Neural crest cell (in vitro differentiated cells): ENCODE results near the gene GTPBP2. TPM values are rescaled to one million over a fixed set of nuclear protein-coding genes. Genes with fewer than 3 reads are reported as not detected.

Experiments used
- DNase-seq: peaks from one replicate; pipeline ENCODE4 v3.0.0; 2021; ENCODE audit warnings: low read depth, mixed read lengths, low spot score
- H3K27ac Mint-ChIP-seq: one replicate; pipeline ENCODE4 v1.8.0; 2021; ENCODE audit warnings: mild to moderate bottlenecking, mixed read lengths; ENCODE audit not compliant: unreplicated experiment
- H3K27me3 Mint-ChIP-seq: 2 replicates; pipeline ENCODE4 v1.8.0; 2021; ENCODE audit warnings: low read depth, mild to moderate bottlenecking, mixed read lengths
- H3K36me3 Mint-ChIP-seq: 2 replicates; pipeline ENCODE4 v1.8.0; 2021; ENCODE audit warnings: low read depth, mild to moderate bottlenecking, mixed read lengths
- H3K4me1 Mint-ChIP-seq: 2 replicates; pipeline ENCODE4 v1.8.0; 2021; ENCODE audit warnings: mixed read lengths
- H3K4me3 Mint-ChIP-seq: one replicate; pipeline ENCODE4 v1.8.0; 2021; ENCODE audit warnings: mild to moderate bottlenecking, mixed read lengths
- H3K9me3 Mint-ChIP-seq: 2 replicates; pipeline ENCODE4 v1.8.0; 2021; ENCODE audit warnings: mixed read lengths
- CTCF ChIP-seq: fragments of 200-600 bp; sonication (generic); conservative IDR thresholded peaks from 2 replicates; pipeline ENCODE4 v1.5.0; 2021; ENCODE audit warnings: antibody characterized with exemption, mild to moderate bottlenecking
- total RNA-seq: library from RNA; stranded (reverse); gene quantifications from 2 replicates; pipeline ENCODE4 v1.2.1, GENCODE V29; 2021

The GTPBP2 gene
- total RNA-seq, 1 donor from 2014 or later = 70.0 TPM

GRCh38 chr6:43623880-43624785 lies 4.9 kb downstream of the GTPBP2 start:
- no peak for TF ChIP-seq CTCF
- DNase-seq = no peak
- Mint-ChIP-seq H3K4me3 (peak overlapping the region; percentile 54), H3K27me3 (no peaks in the 10 kb centered on the region), H3K36me3 (peaks cover 5% of the 10 kb centered on the region), H3K27ac (no peak overlapping the region), H3K9me3 (no peaks in the 10 kb centered on the region), H3K4me1 (peaks cover 19% of the 10 kb centered on the region)

DNA sequence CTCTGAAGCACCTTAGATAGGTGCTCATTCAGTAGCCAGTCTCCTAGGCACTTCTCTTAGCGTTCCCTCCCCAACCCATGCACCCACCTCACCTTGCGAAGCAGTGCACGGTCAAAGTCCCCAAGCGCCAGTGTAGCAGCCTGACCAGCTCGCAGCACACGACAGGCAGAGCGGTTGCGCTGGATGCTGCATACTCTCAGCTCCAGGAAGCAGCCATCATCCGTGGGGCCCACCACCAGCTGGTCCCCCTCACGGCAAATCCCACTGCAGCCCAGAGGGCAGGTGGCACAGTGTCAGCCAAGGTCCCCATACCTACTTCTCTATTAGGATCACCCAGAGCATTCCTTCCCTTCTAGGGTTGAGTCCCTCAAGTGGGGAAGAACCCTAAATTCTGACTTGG lies 6.5 kb downstream of the GTPBP2 start:
- Mint-ChIP-seq H3K27me3 (no peaks in the 10 kb centered on the region), H3K27ac (no peak overlapping the region), H3K4me1 (peaks cover 9% of the 10 kb centered on the region), H3K9me3 (no peaks in the 10 kb centered on the region), H3K4me3 (peak overlapping the region; percentile 72), H3K36me3 (peaks cover 5% of the 10 kb centered on the region)
- no peak for TF ChIP-seq CTCF
- DNase-seq = no peak

DNA sequence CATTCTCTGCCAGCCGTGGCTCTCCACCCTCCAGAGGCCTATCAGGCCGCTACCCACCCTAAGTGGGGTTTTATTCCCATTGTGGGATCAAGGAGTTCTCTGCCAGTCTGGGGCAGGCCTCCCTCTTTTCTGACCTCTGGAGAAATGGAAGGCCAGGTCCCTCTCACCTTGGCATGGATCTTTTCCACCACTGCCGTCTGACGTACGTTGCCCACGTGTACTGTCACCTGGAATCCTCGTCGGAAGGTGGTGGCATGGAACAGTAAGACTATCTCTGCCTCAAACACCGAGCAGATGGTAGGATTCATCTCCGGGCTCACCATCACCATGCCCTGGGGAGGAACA lies 7.3 kb downstream of the GTPBP2 start:
- DNase-seq = no peak
- peaks cover 2% of the 10 kb centered on the region for H3K4me1 Mint-ChIP-seq
- no peak for TF ChIP-seq CTCF
- H3K4me3 Mint-ChIP-seq = no peak overlapping the region
- no peak overlapping the region for H3K27ac Mint-ChIP-seq
- H3K27me3 Mint-ChIP-seq = no peaks in the 10 kb centered on the region
- H3K36me3 Mint-ChIP-seq = peaks cover 4% of the 10 kb centered on the region
- no peaks in the 10 kb centered on the region for H3K9me3 Mint-ChIP-seq

- Mint-ChIP-seq H3K4me3 (no peak overlapping the region), H3K36me3 (peaks cover 3% of the 10 kb centered on the region), H3K27ac (no peak overlapping the region)
Observed at GRCh38 chr6:43621078-43621835, 7.8 kb downstream of the GTPBP2 start.

More at GRCh38 chr6:43621078-43621835, 7.8 kb downstream of the GTPBP2 start:
- DNase-seq = no peak
- Mint-ChIP-seq H3K4me1 (no peaks in the 10 kb centered on the region), H3K27me3 (no peaks in the 10 kb centered on the region), H3K9me3 (no peaks in the 10 kb centered on the region)
- TF ChIP-seq CTCF = no peak
